Panc1 (cell line): ENCODE data around the gene XYLT1.

Experiments used
- CTCF ChIP-seq: fragments of 450-650 bp; IDR thresholded peaks from 2 replicates; pipeline ENCODE4 v1.5.1; 2017; ENCODE audit warnings: mild to moderate bottlenecking
- POLR2AphosphoS5 ChIP-seq: IDR thresholded peaks from 2 replicates; pipeline ENCODE4 v1.6.1; 2012; ENCODE audit warnings: mild to moderate bottlenecking, low read depth, low read length, moderate library complexity
- REST ChIP-seq, 2 experiments: IDR thresholded peaks; 2 replicates each; pipeline ENCODE4 v1.6.1; 2011 to 2012; ENCODE audit warnings: low read depth in 2 of 2, control low read depth in 1 of 2, low read length in 1 of 2, mild to moderate bottlenecking in 1 of 2, moderate library complexity in 1 of 2; ENCODE audit not compliant: insufficient read depth in 1 of 2
- SIN3A ChIP-seq: IDR thresholded peaks from 2 replicates; pipeline ENCODE4 v1.6.1; 2012; ENCODE audit warnings: low read depth, mild to moderate bottlenecking, low read length, moderate library complexity, borderline replicate concordance; ENCODE audit not compliant: insufficient read depth

- TF ChIP-seq CTCF (no peak), POLR2AphosphoS5 (no peak), REST (IDR thresholded peaks at IDR 0.05; ENCODE audit: insufficient read depth in 1 of 2, low read depth in 2 of 2, low read length in 1 of 2) (no peak), SIN3A (no peak)
Observed at GRCh38 chr16:17067882-17068281, 402.9 kb downstream of the XYLT1 start.
